NCI-H2196 (cell line): ENCODE measurements around the gene CKMT2.

ENCODE experiments used
- DNase-seq: peaks from one replicate; lab custom pipeline; 2025; ENCODE audit not compliant: unreplicated experiment; lab: John Stamatoyannopoulos, UW

CKMT2 gene

GRCh38 chr5:81214848-81215247 is 18.3 kb upstream of the CKMT2 start:
- DNase-seq, result no peak

GRCh38 chr5:81216152-81216551 is 17.0 kb upstream of the CKMT2 start:
- DNase-seq, result no peak

- no peak for DNase-seq
Observed at GRCh38 chr5:81219389-81219788, 13.7 kb upstream of the CKMT2 start.

GRCh38 chr5:81222285-81222684 is 10.8 kb upstream of the CKMT2 start:
- no peak for DNase-seq

GRCh38 chr5:81225463-81225862 is 7.7 kb upstream of the CKMT2 start:
- DNase-seq, result no peak

GRCh38 chr5:81226286-81226685 is 6.8 kb upstream of the CKMT2 start:
- DNase-seq, result no peak

- DNase-seq, result no peak
Observed at GRCh38 chr5:81226949-81227348, 6.2 kb upstream of the CKMT2 start.

- no peak for DNase-seq
Observed at GRCh38 chr5:81228084-81228483, 5.0 kb upstream of the CKMT2 start.

- no peak for DNase-seq
Observed at GRCh38 chr5:81230416-81230815, 2.7 kb upstream of the CKMT2 start.

- no peak for DNase-seq
Observed at GRCh38 chr5:81232464-81233079, 550 bp upstream of the CKMT2 start.

- DNase-seq, result no peak
Observed at GRCh38 chr5:81234299-81234698, 1.2 kb downstream of the CKMT2 start.

- no peak for DNase-seq
Observed at GRCh38 chr5:81234801-81235200, 1.7 kb downstream of the CKMT2 start.

- DNase-seq, result no peak
Observed at GRCh38 chr5:81235287-81236072, 2.4 kb downstream of the CKMT2 start.

GRCh38 chr5:81238460-81238859 is 5.3 kb downstream of the CKMT2 start:
- DNase-seq, result no peak

- DNase-seq, result no peak
Observed at GRCh38 chr5:81239613-81240012, 6.5 kb downstream of the CKMT2 start.

GRCh38 chr5:81241001-81241400 is 7.9 kb downstream of the CKMT2 start:
- no peak for DNase-seq

GRCh38 chr5:81241961-81242648 is 9.0 kb downstream of the CKMT2 start:
- DNase-seq, result no peak

GRCh38 chr5:81242906-81243436 is 9.8 kb downstream of the CKMT2 start:
- DNase-seq, result no peak

- DNase-seq, result no peak
Observed at GRCh38 chr5:81244451-81244850, 11.3 kb downstream of the CKMT2 start.

- DNase-seq, result no peak
Observed at GRCh38 chr5:81245871-81246235, 12.7 kb downstream of the CKMT2 start.

- DNase-seq, result no peak
Observed at GRCh38 chr5:81246697-81247096, 13.6 kb downstream of the CKMT2 start.

- no peak for DNase-seq
Observed at GRCh38 chr5:81247441-81247972, 14.4 kb downstream of the CKMT2 start.
